Measurements from ENCODE around the gene FLNB.

Gene FLNB

GRCh38 chr3:58009749-58010535, 1.7 kb downstream of the FLNB start:
- no peak for TF ChIP-seq EZH2 (optimal IDR thresholded peaks at IDR 0.05; ENCODE audit: low read depth, low read length)
- TF ChIP-seq EZH2phosphoT487 (IDR thresholded peaks at IDR 0.05; ENCODE audit: low read length): no peak
- TF ChIP-seq CTCF (IDR thresholded peaks at IDR 0.05; ENCODE audit: low read length): no peak
- H3K4me1 ChIP-seq (ENCODE audit: low read length): 0 out of 2 replicates have a peak, but pooled peaks cover 4% of the 10 kb centered on the region
- DNase-seq: no peak
- H3K27me3 ChIP-seq (replicated peaks; ENCODE audit: insufficient read depth, low read length): no peaks in the 10 kb centered on the region; the same call in 1 of the 2 replicates
- H3K9ac ChIP-seq (ENCODE audit: low read length): no peak overlapping the region
- H3K36me3 ChIP-seq (replicated peaks; ENCODE audit: insufficient read depth, low read length): no peaks in the 10 kb centered on the region
- no peaks in the 10 kb centered on the region for H3K9me3 ChIP-seq (replicated peaks; ENCODE audit: insufficient read depth, low read length)
- H3K27ac ChIP-seq (ENCODE audit: low read length): no peak overlapping the region
- H3K4me3 ChIP-seq (ENCODE audit: low read length): no peak overlapping the region
- H3K9me2 ChIP-seq (replicated peaks; ENCODE audit: insufficient read depth, low read length): no peaks in the 10 kb centered on the region
- H3F3A ChIP-seq (ENCODE audit: insufficient read depth, low read length): 0 out of 2 replicates have a peak, but pooled peaks cover 3% of the 10 kb centered on the region
- H4K20me1 ChIP-seq (ENCODE audit: insufficient read depth, low read length): no peaks in the 10 kb centered on the region
- no peak overlapping the region for H3K4me2 ChIP-seq (ENCODE audit: low read depth, low read length)
- no peak overlapping the region for H2AFZ ChIP-seq (ENCODE audit: low read length)
- H3K79me2 ChIP-seq (ENCODE audit: low read length): no peaks in the 10 kb centered on the region

GRCh38 chr3:58010562-58010961, 2.3 kb downstream of the FLNB start:
- Histone ChIP-seq H3K27me3 (replicated peaks; ENCODE audit: insufficient read depth, low read length) (no peaks in the 10 kb centered on the region; the same call in 1 of the 2 replicates), H3K27ac (ENCODE audit: low read length) (no peak overlapping the region), H3K79me2 (ENCODE audit: low read length) (no peaks in the 10 kb centered on the region), H3K4me2 (ENCODE audit: low read depth, low read length) (no peak overlapping the region), H3K4me1 (ENCODE audit: low read length) (0 out of 2 replicates have a peak, but pooled peaks cover 4% of the 10 kb centered on the region), H2AFZ (ENCODE audit: low read length) (no peak overlapping the region), H3K9me2 (replicated peaks; ENCODE audit: insufficient read depth, low read length) (no peaks in the 10 kb centered on the region), H3K9ac (ENCODE audit: low read length) (no peak overlapping the region), H3K36me3 (replicated peaks; ENCODE audit: insufficient read depth, low read length) (no peaks in the 10 kb centered on the region), H3K9me3 (replicated peaks; ENCODE audit: insufficient read depth, low read length) (no peaks in the 10 kb centered on the region), H3K4me3 (ENCODE audit: low read length) (no peak overlapping the region), H4K20me1 (ENCODE audit: insufficient read depth, low read length) (no peaks in the 10 kb centered on the region), H3F3A (ENCODE audit: insufficient read depth, low read length) (0 out of 2 replicates have a peak, but pooled peaks cover 3% of the 10 kb centered on the region)
- no peak for DNase-seq
- TF ChIP-seq EZH2 (optimal IDR thresholded peaks at IDR 0.05; ENCODE audit: low read depth, low read length): no peak
- TF ChIP-seq CTCF (IDR thresholded peaks at IDR 0.05; ENCODE audit: low read length): no peak
- no peak for TF ChIP-seq EZH2phosphoT487 (IDR thresholded peaks at IDR 0.05; ENCODE audit: low read length)

GRCh38 chr3:58011580-58011979, 3.4 kb downstream of the FLNB start:
- Histone ChIP-seq H3K79me2 (ENCODE audit: low read length) (no peaks in the 10 kb centered on the region), H3K27me3 (replicated peaks; ENCODE audit: insufficient read depth, low read length) (no peaks in the 10 kb centered on the region; the same call in 1 of the 2 replicates), H3K4me1 (ENCODE audit: low read length) (0 out of 2 replicates have a peak, but pooled peaks cover 4% of the 10 kb centered on the region), H4K20me1 (ENCODE audit: insufficient read depth, low read length) (no peaks in the 10 kb centered on the region), H3F3A (ENCODE audit: insufficient read depth, low read length) (0 out of 2 replicates have a peak, but pooled peaks cover 3% of the 10 kb centered on the region), H3K9me3 (replicated peaks; ENCODE audit: insufficient read depth, low read length) (no peaks in the 10 kb centered on the region), H3K4me2 (ENCODE audit: low read depth, low read length) (no peak overlapping the region), H3K4me3 (ENCODE audit: low read length) (no peak overlapping the region), H3K9me2 (replicated peaks; ENCODE audit: insufficient read depth, low read length) (no peaks in the 10 kb centered on the region), H3K9ac (ENCODE audit: low read length) (no peak overlapping the region), H3K27ac (ENCODE audit: low read length) (no peak overlapping the region), H2AFZ (ENCODE audit: low read length) (no peak overlapping the region), H3K36me3 (replicated peaks; ENCODE audit: insufficient read depth, low read length) (no peaks in the 10 kb centered on the region)
- DNase-seq: no peak
- TF ChIP-seq CTCF (IDR thresholded peaks at IDR 0.05; ENCODE audit: low read length) (no peak), EZH2phosphoT487 (IDR thresholded peaks at IDR 0.05; ENCODE audit: low read length) (no peak), EZH2 (optimal IDR thresholded peaks at IDR 0.05; ENCODE audit: low read depth, low read length) (no peak)
